HepG2 (cell line): ENCODE measurements around the gene PA2G4. TPM values are rescaled to one million over a fixed set of nuclear protein-coding genes. Genes with fewer than 3 reads are reported as not detected.

Source experiments
- ATAC-seq: fragments of 200-7000 bp; cut with Tn5 transposase; 3 replicates; pipeline ENCODE4 v1.9.1; 2020; ENCODE audit warnings: mild to moderate bottlenecking, moderate library complexity
- BruUV-seq: library from RNA; stranded (reverse); fragments of 400-500 nt; replicated peaks from 2 replicates; lab custom pipeline; 2021; lab: Mats Ljungman, UMichigan
- CTCF ChIA-PET: fragments of 300-600 bp; formaldehyde crosslinking; extraction: SDS; loops from one replicate; lab custom pipeline; 2021; ENCODE audit warnings: low total read pairs, inconsistent platforms, low intra/inter-chr PET ratio; lab: Yijun Ruan, JAX
- POLR2A ChIA-PET: fragments of 350-600 bp; sonication (Branson Sonifier 250); formaldehyde crosslinking; loops from one replicate; lab custom pipeline; 2020; ENCODE audit warnings: antibody characterized with exemption, inconsistent platforms; lab: Yijun Ruan, JAX
- DNase-seq: peaks from one replicate; pipeline ENCODE4 v3.0.0-alpha.2; 2015; ENCODE audit warnings: low spot score
- FAIRE-seq: peaks from 3 replicates; lab custom pipeline; 2011; peaks lifted over from hg19 to GRCh38; lab: Jason Lieb, UNC
- H2AFZ ChIP-seq: one replicate; pipeline ENCODE4 v1.6.1; 2011; ENCODE audit warnings: low read length, inconsistent platforms
- H3K27ac ChIP-seq: fragments of 300-600 bp; 3 replicates; pipeline ENCODE4 v1.8.0; 2011; ENCODE audit warnings: mixed run types, mild to moderate bottlenecking, mixed read lengths, low read length, inconsistent platforms; ENCODE audit not compliant: insufficient read depth; ENCODE audit errors: extremely low read length
- H3K27me3 ChIP-seq, 2 experiments: fragments of 200-600 bp in 1 of 2; 2 replicates in 1 of 2; 3 replicates in 1 of 2; pipeline versions ENCODE4 v1.6.0 to v1.8.0; 2011; ENCODE audit warnings: low read length in 2 of 2, mild to moderate bottlenecking in 2 of 2, moderate library complexity in 2 of 2, inconsistent platforms in 1 of 2; ENCODE audit not compliant: insufficient read depth in 2 of 2, control insufficient read depth in 1 of 2
- H3K36me3 ChIP-seq, 2 experiments: fragments of 200-600 bp in 1 of 2; replicated peaks in 1 of 2; 2 replicates in 1 of 2; 3 replicates in 1 of 2; pipeline versions ENCODE4 v1.5.1 to v1.8.0; 2011; ENCODE audit warnings: low read length in 2 of 2, inconsistent platforms in 1 of 2; ENCODE audit not compliant: insufficient read depth in 2 of 2, control insufficient read depth in 1 of 2
- H3K4me1 ChIP-seq: 2 replicates; pipeline ENCODE4 v1.5.1; 2012; ENCODE audit warnings: low read length, inconsistent platforms; ENCODE audit not compliant: insufficient read depth
- H3K4me2 ChIP-seq: 2 replicates; pipeline ENCODE4 v1.6.0; 2011; ENCODE audit warnings: low read depth, low read length, inconsistent platforms
- H3K4me3 ChIP-seq, 3 experiments: fragments of 200-600 bp in 1 of 3; sonication (generic), shearing (Covaris generic) in 1 of 3; replicated peaks in 1 of 3; 2 replicates each; pipeline ENCODE4 v1.5.1; 2011 to 2016; ENCODE audit warnings: low read length in 3 of 3, inconsistent platforms in 2 of 3, low read depth in 2 of 3, mild to moderate bottlenecking in 2 of 3, control low read depth in 1 of 3, mixed read lengths in 1 of 3; ENCODE audit not compliant: insufficient read depth in 1 of 3
- H3K79me2 ChIP-seq: one replicate; pipeline ENCODE4 v1.6.1; 2011; ENCODE audit warnings: low read length, inconsistent platforms; ENCODE audit not compliant: insufficient read depth
- H3K9ac ChIP-seq: 2 replicates; pipeline ENCODE4 v1.6.0; 2011; ENCODE audit warnings: mild to moderate bottlenecking, low read depth, low read length, inconsistent platforms; ENCODE audit not compliant: insufficient read depth
- H3K9me3 ChIP-seq: 2 replicates; pipeline ENCODE4 v1.5.1; 2012; ENCODE audit warnings: mild to moderate bottlenecking, low read length
- H4K20me1 ChIP-seq: 2 replicates; pipeline ENCODE4 v1.6.0; 2011; ENCODE audit warnings: inconsistent platforms, mild to moderate bottlenecking, low read length, moderate library complexity; ENCODE audit not compliant: insufficient read depth
- AHR ChIP-seq: IDR thresholded peaks from 2 replicates; pipeline ENCODE4 v1.6.1; 2018; ENCODE audit warnings: missing genetic modification reagents, missing compliant biosample characterization
- CENPX ChIP-seq: sonication (generic); formaldehyde crosslinking; IDR thresholded peaks from 2 replicates; pipeline ENCODE4 v1.9.0; 2021; ENCODE audit warnings: mild to moderate bottlenecking, missing genetic modification reagents, moderate library complexity
- DNMT1 ChIP-seq: sonication (generic); formaldehyde crosslinking; IDR thresholded peaks from 2 replicates; pipeline ENCODE4 v1.5.1; 2020; ENCODE audit warnings: mild to moderate bottlenecking, missing genetic modification reagents
- KLF15 ChIP-seq: sonication (generic); formaldehyde crosslinking; IDR thresholded peaks from 2 replicates; pipeline ENCODE4 v1.8.1; 2023; ENCODE audit warnings: borderline replicate concordance, mild to moderate bottlenecking, inconsistent platforms, missing genetic modification reagents, mixed read lengths
- LCORL ChIP-seq, 2 experiments: fragments of 450-650 bp in 1 of 2; sonication (generic) in 1 of 2; formaldehyde crosslinking in 1 of 2; IDR thresholded peaks; 2 replicates each; pipeline versions ENCODE4 v1.5.0 to v1.6.1; 2017 to 2020; ENCODE audit warnings: antibody characterized with exemption in 1 of 2, missing genetic modification reagents in 1 of 2
- RXRA ChIP-seq: sonication (generic); formaldehyde crosslinking; IDR thresholded peaks from 2 replicates; pipeline ENCODE4 v1.5.1; 2020; ENCODE audit warnings: missing genetic modification reagents
- ZIK1 ChIP-seq: sonication (generic); formaldehyde crosslinking; IDR thresholded peaks from 2 replicates; pipeline ENCODE4 v1.5.0; 2020; ENCODE audit warnings: mild to moderate bottlenecking, low read depth, missing genetic modification reagents, borderline replicate concordance
- ZNF282 ChIP-seq: fragments of 450-650 bp; IDR thresholded peaks from 2 replicates; pipeline ENCODE4 v1.6.1; 2018; ENCODE audit not compliant: partially characterized antibody
- ZNF468 ChIP-seq: sonication (generic); formaldehyde crosslinking; IDR thresholded peaks from 2 replicates; pipeline ENCODE4 v1.8.0; 2022; ENCODE audit warnings: mild to moderate bottlenecking, moderate library complexity, missing genetic modification reagents
- WGBS: methylation state at CpG from one replicate; pipeline ENCODE4 v1.1.6; 2017; ENCODE audit warnings: low lambda C conversion rate; 5-methylcytosine and 5-hydroxymethylcytosine counted together
- in situ Hi-C: cut with HindIII; loops from 2 replicates; pipeline ENCODE4 v1.10.0; 2017; ENCODE audit warnings: low pct_unique_long_range_greater_than_20kb; ENCODE audit not compliant: extremely low pct_ligation_motif_present
- intact Hi-C: fragments of 100-400 bp; cut with micrococcal nuclease; formaldehyde crosslinking; loops from one replicate; pipeline ENCODE4 v1.10.0; 2022; ENCODE audit not compliant: unreplicated experiment
- polyA plus RNA-seq, 8 experiments: library from polyadenylated mRNA; depleted of rRNA in 3 of 8; stranded (reverse) in 7 of 8; unstranded in 1 of 8; fragments of >200 nt; fragmentation: Illumina TruSeq in 4 of 8; extraction: Trizol in 4 of 8; gene quantifications; 2 replicates each; pipeline versions ENCODE4 v1.2.1 to v1.2.3, GENCODE V29; 2011 to 2016; ENCODE audit warnings: low read depth in 4 of 8, missing spikeins in 1 of 8, mixed read lengths in 1 of 8; ENCODE audit not compliant: insufficient read depth in 1 of 8
- total RNA-seq, 5 experiments: library from RNA; depleted of rRNA; stranded (reverse); fragments of >200 nt; fragmentation: Illumina TruSeq; extraction: Trizol; gene quantifications; 2 replicates each; pipeline ENCODE4 v1.2.3, GENCODE V29; 2016; ENCODE audit warnings: low read depth in 1 of 5
- TF ChIP-seq, protein P1 (sequence below): sonication (generic); formaldehyde crosslinking; IDR thresholded peaks from 2 replicates; pipeline ENCODE4 v1.4.0; 2020; ENCODE audit warnings: missing genetic modification reagents, borderline replicate concordance
- TF ChIP-seq, protein P2 (sequence below): sonication (generic); formaldehyde crosslinking; IDR thresholded peaks from 2 replicates; pipeline ENCODE4 v1.9.0; 2021; ENCODE audit warnings: missing genetic modification reagents, borderline replicate concordance
- TF ChIP-seq, protein P3 (sequence below): sonication (generic); formaldehyde crosslinking; IDR thresholded peaks from 2 replicates; pipeline ENCODE4 v1.9.0; 2021; ENCODE audit warnings: missing genetic modification reagents, mild to moderate bottlenecking, borderline replicate concordance

PA2G4 gene
- total and polyA plus RNA-seq, 2 of the 13 experiments (the other 11 are each of a cell fraction or from before 2014, with no cell fraction given), result 147 to 240 TPM

DNA sequence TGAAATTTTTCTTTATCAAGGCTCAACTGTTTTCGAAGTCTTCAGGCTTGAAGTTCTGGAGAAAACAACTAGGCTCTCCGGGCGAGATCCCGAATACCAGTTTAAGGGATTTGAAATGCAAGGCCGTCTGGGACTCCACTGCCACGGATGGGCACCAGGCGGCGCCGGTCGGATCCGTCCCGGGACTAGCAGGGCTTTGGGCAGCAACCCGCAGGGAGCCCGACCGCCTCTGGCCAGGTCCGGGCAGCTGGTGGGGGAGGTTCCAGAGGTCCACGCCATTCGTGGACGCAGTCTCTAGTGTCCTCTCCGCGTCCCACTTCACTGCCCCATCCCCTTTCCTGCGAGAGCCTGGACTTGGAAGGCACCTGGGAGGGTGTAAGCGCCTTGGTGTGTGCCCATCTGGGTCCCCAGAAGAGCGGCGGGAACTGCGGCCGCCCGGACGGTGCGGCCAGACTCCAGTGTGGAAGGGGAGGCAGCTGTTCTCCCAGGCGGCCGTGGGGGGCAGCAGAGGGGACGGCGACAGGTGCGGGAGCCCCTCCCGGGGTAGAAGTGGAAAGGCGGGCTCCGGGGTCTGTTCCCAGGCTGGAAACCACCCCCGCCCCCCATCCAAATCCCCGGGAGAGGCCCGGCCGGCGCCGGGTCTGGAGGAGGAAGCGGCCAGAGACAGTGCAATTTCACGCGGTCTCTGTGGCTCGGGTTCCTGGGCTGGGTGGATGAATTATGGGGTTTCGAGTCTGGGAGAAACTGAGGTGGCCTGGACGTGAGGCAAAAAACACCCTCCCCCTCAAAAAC is 25.2 kb upstream of the PA2G4 start:
- CTCF ChIA-PET, result interaction anchor here (0.9 to 1.5 kb wide), 5 partner anchors 25 to 110 kb away, joined by 3 to 10 read pairs (median 4); partner anchors contain the start of genes PA2G4 and RPL41
- BruUV-seq, result TSS peak; percentile 38
- peak; percentile 81 for DNase-seq
- peak overlapping the region; percentile 96 for H3K9ac ChIP-seq
- 0 out of 2 replicates have a peak, but pooled peaks cover 3% of the 10 kb centered on the region for H4K20me1 ChIP-seq
- WGBS, result 2% methylated on average over 10 of the region's 50 CpGs
- H3K27ac ChIP-seq, result peak overlapping the region; percentile 99
- H3K27me3 ChIP-seq, result no peaks in the 10 kb centered on the region; a peak in 1 of 5 replicates
- intact Hi-C loops (loop anchor here (1.0 to 2.0 kb wide), 3 partner anchors 25 to 39 kb away; partner anchors contain the start of genes PA2G4 and ZC3H10), in situ Hi-C loops (no loop called here)
- H3K4me3 ChIP-seq, result peak overlapping the region; percentile 89 to 96 (median 91)
- peaks cover 31% of the 10 kb centered on the region for H3K79me2 ChIP-seq
- no peak overlapping the region for H2AFZ ChIP-seq
- no peaks in the 10 kb centered on the region for H3K9me3 ChIP-seq
- H3K4me2 ChIP-seq, result peak overlapping the region; percentile 98
- peak; percentile 39 for FAIRE-seq
- H3K36me3 ChIP-seq, result peaks cover 6 to 13% of the 10 kb centered on the region in 2 experiments
- POLR2A ChIA-PET, result interaction anchor here (0.9 to 10.2 kb wide), 16 partner anchors 9 to 249 kb away, joined by 3 to 279 read pairs (median 6); partner anchors contain the start of genes CNPY2, DNAJC14, ESYT1 and PA2G4
- peaks cover 49% of the 10 kb centered on the region for H3K4me1 ChIP-seq
- peak; percentile 61 for ATAC-seq
- TF ChIP-seq CENPX, result no peak
- TF ChIP-seq RXRA (CRISPR knock-in tag), result peak; percentile 68
- no peak for TF ChIP-seq DNMT1
- peak; percentile 72; the same call in 1 of the 2 replicates for TF ChIP-seq AHR (CRISPR knock-in tag)
- no peak for TF ChIP-seq ZNF468 (CRISPR knock-in tag)
- peak; percentile 72; the same call in 1 of the 2 replicates for TF ChIP-seq KLF15 (CRISPR knock-in tag)
- no peak for TF ChIP-seq ZNF282
- TF ChIP-seq, protein P1, sequence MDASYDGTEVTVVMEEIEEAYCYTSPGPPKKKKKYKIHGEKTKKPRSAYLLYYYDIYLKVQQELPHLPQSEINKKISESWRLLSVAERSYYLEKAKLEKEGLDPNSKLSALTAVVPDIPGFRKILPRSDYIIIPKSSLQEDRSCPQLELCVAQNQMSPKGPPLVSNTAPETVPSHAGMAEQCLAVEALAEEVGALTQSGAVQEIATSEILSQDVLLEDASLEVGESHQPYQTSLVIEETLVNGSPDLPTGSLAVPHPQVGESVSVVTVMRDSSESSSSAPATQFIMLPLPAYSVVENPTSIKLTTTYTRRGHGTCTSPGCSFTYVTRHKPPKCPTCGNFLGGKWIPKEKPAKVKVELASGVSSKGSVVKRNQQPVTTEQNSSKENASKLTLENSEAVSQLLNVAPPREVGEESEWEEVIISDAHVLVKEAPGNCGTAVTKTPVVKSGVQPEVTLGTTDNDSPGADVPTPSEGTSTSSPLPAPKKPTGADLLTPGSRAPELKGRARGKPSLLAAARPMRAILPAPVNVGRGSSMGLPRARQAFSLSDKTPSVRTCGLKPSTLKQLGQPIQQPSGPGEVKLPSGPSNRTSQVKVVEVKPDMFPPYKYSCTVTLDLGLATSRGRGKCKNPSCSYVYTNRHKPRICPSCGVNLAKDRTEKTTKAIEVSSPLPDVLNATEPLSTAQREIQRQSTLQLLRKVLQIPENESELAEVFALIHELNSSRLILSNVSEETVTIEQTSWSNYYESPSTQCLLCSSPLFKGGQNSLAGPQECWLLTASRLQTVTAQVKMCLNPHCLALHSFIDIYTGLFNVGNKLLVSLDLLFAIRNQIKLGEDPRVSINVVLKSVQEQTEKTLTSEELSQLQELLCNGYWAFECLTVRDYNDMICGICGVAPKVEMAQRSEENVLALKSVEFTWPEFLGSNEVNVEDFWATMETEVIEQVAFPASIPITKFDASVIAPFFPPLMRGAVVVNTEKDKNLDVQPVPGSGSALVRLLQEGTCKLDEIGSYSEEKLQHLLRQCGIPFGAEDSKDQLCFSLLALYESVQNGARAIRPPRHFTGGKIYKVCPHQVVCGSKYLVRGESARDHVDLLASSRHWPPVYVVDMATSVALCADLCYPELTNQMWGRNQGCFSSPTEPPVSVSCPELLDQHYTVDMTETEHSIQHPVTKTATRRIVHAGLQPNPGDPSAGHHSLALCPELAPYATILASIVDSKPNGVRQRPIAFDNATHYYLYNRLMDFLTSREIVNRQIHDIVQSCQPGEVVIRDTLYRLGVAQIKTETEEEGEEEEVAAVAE (CRISPR knock-in tag), result no peak
- TF ChIP-seq LCORL (IDR thresholded peaks at IDR 0.05), result peak; percentile 72; the same call in 1 of the 2 replicates
- TF ChIP-seq LCORL (CRISPR knock-in tag; IDR thresholded peaks at IDR 0.05), result peak; percentile 100
- TF ChIP-seq, protein P2, sequence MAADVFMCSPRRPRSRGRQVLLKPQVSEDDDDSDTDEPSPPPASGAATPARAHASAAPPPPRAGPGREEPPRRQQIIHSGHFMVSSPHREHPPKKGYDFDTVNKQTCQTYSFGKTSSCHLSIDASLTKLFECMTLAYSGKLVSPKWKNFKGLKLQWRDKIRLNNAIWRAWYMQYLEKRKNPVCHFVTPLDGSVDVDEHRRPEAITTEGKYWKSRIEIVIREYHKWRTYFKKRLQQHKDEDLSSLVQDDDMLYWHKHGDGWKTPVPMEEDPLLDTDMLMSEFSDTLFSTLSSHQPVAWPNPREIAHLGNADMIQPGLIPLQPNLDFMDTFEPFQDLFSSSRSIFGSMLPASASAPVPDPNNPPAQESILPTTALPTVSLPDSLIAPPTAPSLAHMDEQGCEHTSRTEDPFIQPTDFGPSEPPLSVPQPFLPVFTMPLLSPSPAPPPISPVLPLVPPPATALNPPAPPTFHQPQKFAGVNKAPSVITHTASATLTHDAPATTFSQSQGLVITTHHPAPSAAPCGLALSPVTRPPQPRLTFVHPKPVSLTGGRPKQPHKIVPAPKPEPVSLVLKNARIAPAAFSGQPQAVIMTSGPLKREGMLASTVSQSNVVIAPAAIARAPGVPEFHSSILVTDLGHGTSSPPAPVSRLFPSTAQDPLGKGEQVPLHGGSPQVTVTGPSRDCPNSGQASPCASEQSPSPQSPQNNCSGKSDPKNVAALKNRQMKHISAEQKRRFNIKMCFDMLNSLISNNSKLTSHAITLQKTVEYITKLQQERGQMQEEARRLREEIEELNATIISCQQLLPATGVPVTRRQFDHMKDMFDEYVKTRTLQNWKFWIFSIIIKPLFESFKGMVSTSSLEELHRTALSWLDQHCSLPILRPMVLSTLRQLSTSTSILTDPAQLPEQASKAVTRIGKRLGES (CRISPR knock-in tag), result no peak
- no peak for TF ChIP-seq ZIK1 (CRISPR knock-in tag)
- TF ChIP-seq, protein P3, sequence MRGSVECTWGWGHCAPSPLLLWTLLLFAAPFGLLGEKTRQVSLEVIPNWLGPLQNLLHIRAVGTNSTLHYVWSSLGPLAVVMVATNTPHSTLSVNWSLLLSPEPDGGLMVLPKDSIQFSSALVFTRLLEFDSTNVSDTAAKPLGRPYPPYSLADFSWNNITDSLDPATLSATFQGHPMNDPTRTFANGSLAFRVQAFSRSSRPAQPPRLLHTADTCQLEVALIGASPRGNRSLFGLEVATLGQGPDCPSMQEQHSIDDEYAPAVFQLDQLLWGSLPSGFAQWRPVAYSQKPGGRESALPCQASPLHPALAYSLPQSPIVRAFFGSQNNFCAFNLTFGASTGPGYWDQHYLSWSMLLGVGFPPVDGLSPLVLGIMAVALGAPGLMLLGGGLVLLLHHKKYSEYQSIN (CRISPR knock-in tag), result no peak
